ENCODE measurements around the gene ESAM. TPM values are rescaled to one million over a fixed set of nuclear protein-coding genes. Genes with fewer than 3 reads are reported as not detected.

ESAM gene
- total RNA-seq, 2 experiments from 2014 or later = 0.50 to 0.55 TPM

DNA sequence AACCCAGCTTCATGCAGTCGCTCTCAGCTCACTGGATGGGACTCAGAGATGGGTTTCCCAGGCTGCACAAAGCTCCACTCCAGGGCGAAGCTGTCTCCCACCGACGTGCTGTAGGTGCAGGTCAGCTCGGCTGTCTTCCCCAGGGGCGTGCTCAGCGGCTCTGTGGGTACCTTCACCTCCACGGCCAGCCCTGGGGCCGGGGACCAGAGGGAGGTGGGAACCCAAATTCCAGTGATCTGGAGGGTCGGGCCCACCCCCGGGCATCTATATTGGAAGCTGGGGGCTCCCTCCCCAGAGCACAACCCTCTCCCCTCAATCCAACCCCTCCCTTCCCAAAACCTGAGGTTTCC, 10.7 kb downstream of the ESAM start:
- no peak overlapping the region for H3K27ac Mint-ChIP-seq
- CTCF ChIA-PET = interaction anchor here (0.9 to 4.3 kb wide), 3 partner anchors 12 to 82 kb away, joined by 3 to 26 read pairs (median 3); partner anchors contain the start of gene ESAM
- H3K36me3 Mint-ChIP-seq (ENCODE audit: low read depth) = no peaks in the 10 kb centered on the region
- H3K27me3 Mint-ChIP-seq (ENCODE audit: low read depth) = peaks cover 13% of the 10 kb centered on the region
- H3K4me1 Mint-ChIP-seq (ENCODE audit: low read depth) = peaks cover 28% of the 10 kb centered on the region
- ATAC-seq (no peak), DNase-seq (no peak)
- POLR2A ChIA-PET = no interaction called here
- no peak overlapping the region for H3K4me3 Mint-ChIP-seq
- no peaks in the 10 kb centered on the region for H3K9me3 Mint-ChIP-seq (ENCODE audit: insufficient read depth)

DNA sequence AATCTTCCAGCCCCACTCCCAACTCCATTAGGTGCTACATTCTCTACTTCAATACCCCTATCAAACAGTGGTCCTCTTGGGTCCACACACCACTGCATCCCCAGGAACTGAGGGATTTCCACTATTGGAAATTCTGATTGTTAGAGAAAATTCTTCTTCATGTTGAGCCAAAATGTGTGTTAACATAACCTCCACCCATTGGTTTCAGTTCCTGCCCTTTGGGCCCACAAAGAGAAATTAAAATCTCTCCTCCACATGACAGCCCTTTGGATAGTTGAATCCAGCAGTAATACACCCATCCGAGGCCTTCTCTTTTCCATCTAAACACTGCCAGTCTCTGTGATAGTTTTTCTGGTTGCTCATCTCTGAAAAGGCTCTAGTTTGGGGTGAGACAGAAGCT, 12.2 kb downstream of the ESAM start:
- Mint-ChIP-seq H3K4me3 (no peak overlapping the region), H3K27ac (no peak overlapping the region), H3K36me3 (ENCODE audit: low read depth) (no peaks in the 10 kb centered on the region), H3K4me1 (ENCODE audit: low read depth) (peaks cover 25% of the 10 kb centered on the region), H3K9me3 (ENCODE audit: insufficient read depth) (no peaks in the 10 kb centered on the region), H3K27me3 (ENCODE audit: low read depth) (peaks cover 9% of the 10 kb centered on the region)
- ChIA-PET POLR2A (no interaction called here), CTCF (interaction anchor here (1.0 kb wide), 1 partner anchor 80 kb away, joined by 3 read pairs; no protein-coding TSS in a partner anchor)
- DNase-seq (no peak), ATAC-seq (no peak)

DNA sequence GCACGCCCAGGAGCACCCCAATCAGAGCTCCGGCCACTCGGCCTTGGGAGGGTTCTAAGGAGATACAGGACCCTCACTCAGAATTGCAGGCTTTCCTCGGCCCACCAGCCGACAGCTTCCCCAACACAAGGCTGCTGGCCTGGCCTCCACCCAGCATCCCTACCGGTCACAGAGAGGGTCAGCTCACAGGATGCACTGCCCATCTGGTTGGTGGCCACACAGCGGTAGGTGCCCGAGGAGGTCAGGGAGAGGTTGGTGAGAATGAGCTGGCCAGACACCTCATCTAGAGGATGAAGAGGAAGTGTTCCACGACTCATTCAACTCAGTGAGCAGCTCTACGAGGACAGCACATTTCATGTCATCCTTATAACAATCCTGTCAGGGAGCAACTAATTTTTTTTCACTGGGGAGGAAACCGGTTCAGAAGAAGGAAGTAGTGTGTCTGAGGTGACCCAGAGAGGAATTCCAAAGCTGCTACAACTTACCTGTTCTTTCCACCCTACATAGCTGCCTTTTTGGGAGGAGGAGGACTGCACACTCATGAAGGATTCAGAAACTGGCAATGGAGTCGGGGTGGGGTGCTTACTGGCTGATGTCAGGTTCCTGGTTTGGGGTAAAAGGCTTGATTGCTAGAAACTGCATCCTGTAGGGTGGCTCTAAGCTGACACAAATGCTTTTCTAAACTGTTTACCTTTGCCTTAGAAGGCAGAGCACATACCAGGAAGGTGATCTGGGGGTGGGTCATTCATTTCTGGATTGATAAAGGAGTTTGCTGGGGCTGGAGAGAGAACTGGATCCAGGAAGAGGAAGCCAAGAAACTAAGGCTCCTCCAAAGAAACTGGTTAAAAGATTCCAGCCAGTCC, 13.4 kb downstream of the ESAM start:
- no peak overlapping the region for H3K4me3 Mint-ChIP-seq
- no peaks in the 10 kb centered on the region for H3K36me3 Mint-ChIP-seq (ENCODE audit: low read depth)
- H3K27me3 Mint-ChIP-seq (ENCODE audit: low read depth) = peaks cover 13% of the 10 kb centered on the region
- H3K9me3 Mint-ChIP-seq (ENCODE audit: insufficient read depth) = no peaks in the 10 kb centered on the region
- H3K27ac Mint-ChIP-seq = no peak overlapping the region
- DNase-seq = no peak
- ATAC-seq = no peak
- CTCF ChIA-PET = interaction anchor here (0.8 to 1.5 kb wide), 5 partner anchors 9 to 88 kb away, joined by 3 to 5 read pairs (median 3); no protein-coding TSS in a partner anchor
- peaks cover 25% of the 10 kb centered on the region for H3K4me1 Mint-ChIP-seq (ENCODE audit: low read depth)
- POLR2A ChIA-PET = no interaction called here

DNA sequence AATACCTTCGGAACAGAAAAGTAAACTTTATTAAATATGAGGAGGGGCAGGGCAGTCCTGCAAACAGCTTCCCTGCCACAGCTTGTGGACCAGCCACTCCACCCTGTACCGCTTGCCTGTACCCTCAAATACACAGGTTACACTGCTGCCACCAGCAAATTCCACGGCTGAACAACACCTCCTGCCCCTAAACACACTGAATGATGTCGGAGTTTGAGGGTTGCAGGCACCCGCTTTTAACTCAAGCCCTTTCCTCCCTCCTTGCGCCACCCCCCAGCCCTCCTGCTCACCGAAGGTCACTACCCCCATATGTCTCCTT, 14.0 kb downstream of the ESAM start:
- Mint-ChIP-seq H3K4me1 (ENCODE audit: low read depth) (peaks cover 25% of the 10 kb centered on the region), H3K9me3 (ENCODE audit: insufficient read depth) (no peaks in the 10 kb centered on the region), H3K27ac (no peak overlapping the region), H3K27me3 (ENCODE audit: low read depth) (peaks cover 15% of the 10 kb centered on the region), H3K4me3 (no peak overlapping the region), H3K36me3 (ENCODE audit: low read depth) (no peaks in the 10 kb centered on the region)
- no peak for ATAC-seq
- POLR2A ChIA-PET = no interaction called here
- CTCF ChIA-PET = interaction anchor here (0.8 to 1.5 kb wide), 4 partner anchors 10 to 88 kb away, joined by 3 to 5 read pairs (median 4); no protein-coding TSS in a partner anchor
- no peak for DNase-seq

- no peaks in the 10 kb centered on the region for H3K9me3 Mint-ChIP-seq (ENCODE audit: insufficient read depth)
- ATAC-seq = no peak
- H3K27me3 Mint-ChIP-seq (ENCODE audit: low read depth) = peaks cover 17% of the 10 kb centered on the region
- no peak for DNase-seq
- ChIA-PET POLR2A (interaction anchor here (1.3 to 1.6 kb wide), 3 partner anchors 12 to 129 kb away, joined by 4 to 7 read pairs (median 5); no protein-coding TSS in a partner anchor), CTCF (interaction anchor here (1.1 to 5.5 kb wide), 21 partner anchors 8 to 118 kb away, joined by 3 to 89 read pairs (median 7); partner anchors contain the start of genes ESAM, MSANTD2, ROBO3 and SIAE)
- no peaks in the 10 kb centered on the region for H3K36me3 Mint-ChIP-seq (ENCODE audit: low read depth)
- peak overlapping the region; percentile 88 for H3K4me3 Mint-ChIP-seq
- no peak overlapping the region for H3K27ac Mint-ChIP-seq
- peaks cover 25% of the 10 kb centered on the region for H3K4me1 Mint-ChIP-seq (ENCODE audit: low read depth)
Measured at GRCh38 chr11:124747406-124748099, 14.5 kb downstream of the ESAM start.

- Mint-ChIP-seq H3K9me3 (ENCODE audit: insufficient read depth) (no peaks in the 10 kb centered on the region), H3K27ac (peak overlapping the region; percentile 84), H3K27me3 (ENCODE audit: low read depth) (peaks cover 22% of the 10 kb centered on the region), H3K4me3 (peak overlapping the region; percentile 88), H3K36me3 (ENCODE audit: low read depth) (no peaks in the 10 kb centered on the region), H3K4me1 (ENCODE audit: low read depth) (peaks cover 25% of the 10 kb centered on the region)
- peak; percentile 92 for ATAC-seq
- DNase-seq = peak; percentile 81
- CTCF ChIA-PET = interaction anchor here (0.6 to 5.5 kb wide), 31 partner anchors 9 to 607 kb away, joined by 3 to 89 read pairs (median 5); partner anchors contain the start of genes ESAM, MSANTD2, ROBO3 and SIAE
- POLR2A ChIA-PET = interaction anchor here (0.7 to 1.6 kb wide), 8 partner anchors 13 to 130 kb away, joined by 3 to 7 read pairs (median 3); partner anchors contain the start of genes MSANTD2, SPA17 and TBRG1
Measured at GRCh38 chr11:124746621-124747243, 15.4 kb downstream of the ESAM start.

DNA sequence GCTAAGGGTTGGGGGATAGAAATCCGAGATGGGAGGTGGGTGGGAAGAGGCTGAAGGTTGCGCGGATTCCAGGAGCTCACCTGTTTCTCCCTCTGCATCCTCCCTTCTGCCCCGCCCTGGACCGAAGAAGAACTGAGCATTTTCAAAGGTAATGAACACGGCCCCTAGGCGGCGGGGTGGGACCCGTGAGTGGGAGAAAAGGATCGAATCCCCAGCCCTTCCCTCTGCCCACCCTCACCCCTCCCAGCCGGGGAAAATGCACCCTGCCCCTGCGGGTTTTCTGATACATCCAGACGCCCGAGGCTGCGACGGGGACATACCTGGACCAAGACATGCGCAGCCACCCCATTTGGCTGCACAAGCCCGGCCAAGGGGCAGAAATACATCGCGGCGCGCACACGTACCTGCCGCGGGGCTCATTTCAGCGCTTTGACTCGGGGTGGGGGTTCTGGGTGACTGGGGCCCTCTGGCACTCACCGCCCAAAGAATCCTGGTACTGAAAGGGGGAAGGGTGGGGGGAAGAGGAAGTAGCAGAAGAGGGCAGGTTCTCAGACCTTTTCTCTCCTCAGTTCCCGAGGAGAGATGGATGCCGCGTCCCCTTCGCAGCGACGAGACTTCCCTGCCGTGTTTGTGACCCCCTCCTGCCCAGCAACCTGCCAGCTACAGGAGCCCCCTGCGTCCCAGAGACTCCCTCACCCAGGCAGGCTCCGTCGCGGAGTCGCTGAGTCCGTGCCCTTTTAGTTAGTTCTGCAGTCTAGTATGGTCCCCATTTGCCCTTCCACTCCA, 16.1 kb downstream of the ESAM start:
- ATAC-seq = peak; percentile 24
- ChIA-PET POLR2A (interaction anchor here (0.7 to 1.6 kb wide), 8 partner anchors 13 to 131 kb away, joined by 3 to 7 read pairs (median 3); partner anchors contain the start of genes MSANTD2, SPA17 and TBRG1), CTCF (interaction anchor here (0.6 to 5.5 kb wide), 31 partner anchors 9 to 608 kb away, joined by 3 to 89 read pairs (median 6); partner anchors contain the start of genes ESAM, MSANTD2, ROBO3 and SIAE)
- no peaks in the 10 kb centered on the region for H3K36me3 Mint-ChIP-seq (ENCODE audit: low read depth)
- H3K4me3 Mint-ChIP-seq = peak overlapping the region; percentile 88
- H3K9me3 Mint-ChIP-seq (ENCODE audit: insufficient read depth) = no peaks in the 10 kb centered on the region
- H3K27ac Mint-ChIP-seq = peak overlapping the region; percentile 84
- DNase-seq = peak; percentile 62
- H3K4me1 Mint-ChIP-seq (ENCODE audit: low read depth) = peaks cover 25% of the 10 kb centered on the region
- H3K27me3 Mint-ChIP-seq (ENCODE audit: low read depth) = peaks cover 27% of the 10 kb centered on the region

DNA sequence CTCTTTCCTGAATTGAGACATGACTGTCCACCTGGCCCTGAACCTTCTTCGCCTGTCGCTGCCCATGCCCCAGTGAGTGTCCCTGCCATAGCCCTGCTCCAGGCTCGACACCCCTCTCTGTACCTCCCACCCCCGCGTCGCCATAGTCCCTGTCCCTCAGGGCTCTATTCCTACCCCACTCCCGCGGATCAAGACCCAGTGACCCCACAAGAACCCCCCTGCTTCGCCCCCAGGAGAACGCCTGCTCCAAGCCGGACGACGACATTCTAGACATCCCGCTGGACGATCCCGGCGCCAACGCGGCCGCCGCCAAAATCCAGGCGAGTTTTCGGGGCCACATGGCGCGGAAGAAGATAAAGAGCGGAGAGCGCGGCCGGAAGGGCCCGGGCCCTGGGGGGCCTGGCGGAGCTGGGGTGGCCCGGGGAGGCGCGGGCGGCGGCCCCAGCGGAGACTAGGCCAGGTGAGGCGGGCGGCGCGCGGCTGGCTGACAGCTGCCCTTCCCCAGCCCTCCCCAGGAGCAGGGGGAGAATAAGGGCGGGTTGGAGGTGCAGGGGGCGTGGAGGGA, 16.7 kb downstream of the ESAM start:
- POLR2A ChIA-PET = no interaction called here
- DNase-seq (no peak), ATAC-seq (no peak)
- Mint-ChIP-seq H3K4me1 (ENCODE audit: low read depth) (peaks cover 31% of the 10 kb centered on the region), H3K27ac (no peak overlapping the region), H3K4me3 (peak overlapping the region; percentile 41), H3K27me3 (ENCODE audit: low read depth) (peaks cover 30% of the 10 kb centered on the region), H3K36me3 (ENCODE audit: low read depth) (no peaks in the 10 kb centered on the region), H3K9me3 (ENCODE audit: insufficient read depth) (no peaks in the 10 kb centered on the region)
- CTCF ChIA-PET = interaction anchor here (1.0 to 5.5 kb wide), 11 partner anchors 13 to 396 kb away, joined by 3 to 89 read pairs (median 13); partner anchors contain the start of genes ESAM, MSANTD2, SIAE and SPA17

DNA sequence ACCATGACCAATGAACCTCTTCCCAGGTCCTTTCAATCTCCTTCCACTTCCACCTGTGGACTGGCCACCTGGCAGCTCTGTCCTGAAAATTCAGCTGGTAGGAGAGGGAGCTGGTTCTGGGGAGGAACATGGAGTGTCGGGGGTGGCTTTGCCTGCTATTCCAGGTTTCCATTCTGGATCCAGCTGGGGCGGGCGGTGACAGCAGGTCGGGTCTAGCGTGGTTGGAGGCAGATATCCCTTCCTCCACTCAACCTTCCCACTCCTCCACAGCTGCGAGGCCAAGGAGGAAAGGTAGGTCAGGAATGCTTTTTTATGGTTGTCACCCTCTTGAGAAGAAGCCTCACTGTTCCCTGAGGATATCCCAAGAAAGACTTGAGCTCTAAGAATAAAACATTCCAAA, 19.0 kb downstream of the ESAM start:
- Mint-ChIP-seq H3K36me3 (ENCODE audit: low read depth) (no peaks in the 10 kb centered on the region), H3K4me1 (ENCODE audit: low read depth) (peaks cover 25% of the 10 kb centered on the region), H3K4me3 (no peak overlapping the region), H3K27me3 (ENCODE audit: low read depth) (peaks cover 32% of the 10 kb centered on the region), H3K9me3 (ENCODE audit: insufficient read depth) (no peaks in the 10 kb centered on the region), H3K27ac (no peak overlapping the region)
- ChIA-PET POLR2A (no interaction called here), CTCF (interaction anchor here (1.1 to 5.5 kb wide), 6 partner anchors 15 to 93 kb away, joined by 3 to 89 read pairs (median 6); partner anchors contain the start of genes ESAM, SIAE and SPA17)
- ATAC-seq (no peak), DNase-seq (no peak)

DNA sequence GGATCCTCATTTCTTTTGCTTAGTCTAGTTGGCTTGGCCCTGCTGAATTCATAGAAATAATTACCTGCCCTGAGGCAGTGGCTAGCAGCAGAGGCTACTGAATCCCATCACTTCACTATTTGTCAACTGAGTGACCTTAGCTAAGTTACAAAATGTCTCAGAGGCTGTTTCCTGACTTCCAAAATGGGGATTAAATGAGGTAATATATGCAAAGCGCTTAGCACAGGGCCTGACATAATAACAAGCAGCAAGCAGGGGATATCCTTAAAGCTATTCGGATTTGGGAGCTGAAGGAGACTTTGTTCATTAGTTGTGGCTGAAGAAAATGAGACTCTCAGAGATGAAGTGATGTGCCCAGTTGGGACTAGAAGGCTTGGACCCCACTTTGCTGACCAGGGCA, 19.5 kb downstream of the ESAM start:
- Mint-ChIP-seq H3K36me3 (ENCODE audit: low read depth) (no peaks in the 10 kb centered on the region), H3K4me3 (no peak overlapping the region), H3K9me3 (ENCODE audit: insufficient read depth) (no peaks in the 10 kb centered on the region), H3K4me1 (ENCODE audit: low read depth) (peaks cover 25% of the 10 kb centered on the region), H3K27me3 (ENCODE audit: low read depth) (peaks cover 35% of the 10 kb centered on the region), H3K27ac (no peak overlapping the region)
- DNase-seq (no peak), ATAC-seq (no peak)
- ChIA-PET CTCF (interaction anchor here (1.2 to 5.5 kb wide), 3 partner anchors 21 to 73 kb away, joined by 3 to 89 read pairs (median 13); partner anchors contain the start of gene ESAM), POLR2A (no interaction called here)

Data from activated CD8-positive, alpha-beta T cell treated with anti-CD3 and anti-CD28 coated beads, Interleukin-2, amount 10 ng/mL, durations not matched to agents 7 days and 5 days (primary cell).